NCI-H69 (cell line): ENCODE data around the gene EXOC6B.
A peak's percentile ranks its signal among the peaks of the same experiment; 100 is the strongest.
"Not testable (repeated sequence)": the region's sequence is repeated elsewhere in the genome, so short reads cannot be mapped to it uniquely, and the experiment has no call there.

ENCODE experiments used
- DNase-seq: peaks from one replicate; lab custom pipeline; 2025; lab: John Stamatoyannopoulos, UW

Gene EXOC6B

GRCh38 chr2:72442270-72442669, 383.6 kb downstream of the EXOC6B start:
- DNase-seq: no peak

GRCh38 chr2:72439892-72440291, 385.9 kb downstream of the EXOC6B start:
- DNase-seq: no peak

GRCh38 chr2:72438364-72438763, 387.5 kb downstream of the EXOC6B start:
- no peak for DNase-seq

GRCh38 chr2:72431737-72432136, 394.1 kb downstream of the EXOC6B start:
- DNase-seq: no peak

- DNase-seq: no peak
Observed at GRCh38 chr2:72427022-72427861, 398.6 kb downstream of the EXOC6B start.

- peak; percentile 6 for DNase-seq
Observed at GRCh38 chr2:72425996-72426395, 399.8 kb downstream of the EXOC6B start.

GRCh38 chr2:72423756-72424155, 402.1 kb downstream of the EXOC6B start:
- DNase-seq: no peak

GRCh38 chr2:72421771-72422379, 404.0 kb downstream of the EXOC6B start:
- DNase-seq: not testable (repeated sequence)

- DNase-seq: no peak
Observed at GRCh38 chr2:72415781-72416475, 409.9 kb downstream of the EXOC6B start.

GRCh38 chr2:72415241-72415661, 410.6 kb downstream of the EXOC6B start:
- no peak for DNase-seq

GRCh38 chr2:72414137-72414760, 411.6 kb downstream of the EXOC6B start:
- DNase-seq: no peak

- no peak for DNase-seq
Observed at GRCh38 chr2:72413716-72414115, 412.1 kb downstream of the EXOC6B start.

GRCh38 chr2:72412214-72412613, 413.6 kb downstream of the EXOC6B start:
- DNase-seq: no peak

GRCh38 chr2:72399879-72400278, 426.0 kb downstream of the EXOC6B start:
- no peak for DNase-seq

- DNase-seq: no peak
Observed at GRCh38 chr2:72395096-72395495, 430.7 kb downstream of the EXOC6B start.

- DNase-seq: peak; percentile 40
Observed at GRCh38 chr2:72394541-72395070, 431.2 kb downstream of the EXOC6B start.

- no peak for DNase-seq
Observed at GRCh38 chr2:72389447-72389846, 436.4 kb downstream of the EXOC6B start.

- no peak for DNase-seq
Observed at GRCh38 chr2:72388263-72388662, 437.6 kb downstream of the EXOC6B start.

GRCh38 chr2:72386288-72386687, 439.5 kb downstream of the EXOC6B start:
- no peak for DNase-seq

GRCh38 chr2:72378753-72379348, 447.0 kb downstream of the EXOC6B start:
- DNase-seq: peak; percentile 58

GRCh38 chr2:72367530-72368225, 458.2 kb downstream of the EXOC6B start:
- no peak for DNase-seq
